Parathyroid adenoma (tissue), 2 donors: ENCODE results near the gene BCAM.
A peak's percentile ranks its signal among the peaks of the same experiment; 100 is the strongest.

Experiments used
- H2AFZ ChIP-seq: fragments of 300-600 bp; sonication (generic); one replicate; pipeline ENCODE4 v1.7.0; 2017; ENCODE audit warnings: antibody characterized with exemption, mild to moderate bottlenecking
- H3K27ac ChIP-seq: fragments of 300-600 bp; sonication (generic); one replicate; pipeline ENCODE4 v1.7.0; 2017
- H3K27me3 ChIP-seq: fragments of 300-600 bp; sonication (generic); one replicate; pipeline ENCODE4 v1.7.0; 2017; ENCODE audit warnings: low read length; ENCODE audit not compliant: control insufficient read depth, insufficient read depth
- H3K36me3 ChIP-seq: fragments of 300-600 bp; sonication (generic); one replicate; pipeline ENCODE4 v1.7.0; 2017; ENCODE audit warnings: low read length; ENCODE audit not compliant: control insufficient read depth, insufficient read depth
- H3K4me1 ChIP-seq: fragments of 300-600 bp; sonication (generic); one replicate; pipeline ENCODE4 v1.7.0; 2017; ENCODE audit warnings: control low read depth
- H3K4me2 ChIP-seq: fragments of 300-600 bp; sonication (generic); one replicate; pipeline ENCODE4 v1.7.0; 2017; ENCODE audit warnings: low read length
- H3K4me3 ChIP-seq: fragments of 300-600 bp; sonication (generic); one replicate; pipeline ENCODE4 v1.7.0; 2017; ENCODE audit warnings: low read depth, low read length
- H3K79me2 ChIP-seq: fragments of 300-600 bp; sonication (generic); one replicate; pipeline ENCODE4 v1.7.0; 2017; ENCODE audit warnings: control low read depth
- H3K9ac ChIP-seq: fragments of 300-600 bp; sonication (generic); one replicate; pipeline ENCODE4 v1.7.0; 2017; ENCODE audit warnings: mild to moderate bottlenecking
- H3K9me3 ChIP-seq: fragments of 300-600 bp; sonication (generic); one replicate; pipeline ENCODE4 v1.7.0; 2017; ENCODE audit warnings: low read length; ENCODE audit not compliant: control insufficient read depth
- CTCF ChIP-seq: fragments of 300-600 bp; sonication (generic); IDR thresholded peaks from one replicate; pipeline ENCODE4 v1.7.0; 2017; ENCODE audit warnings: antibody characterized with exemption, mild to moderate bottlenecking
- donor health status: primary hyperparathyroidism.

Gene BCAM

GRCh38 chr19:44799627-44800346 lies 9.1 kb upstream of the BCAM start:
- Histone ChIP-seq H3K27ac (no peak overlapping the region), H3K9ac (no peak overlapping the region), H3K4me3 (no peak overlapping the region), H3K9me3 (no peaks in the 10 kb centered on the region), H2AFZ (no peak overlapping the region), H3K4me1 (no peaks in the 10 kb centered on the region), H3K4me2 (no peak overlapping the region), H3K36me3 (no peaks in the 10 kb centered on the region), H3K79me2 (no peaks in the 10 kb centered on the region), H3K27me3 (no peaks in the 10 kb centered on the region)
- TF ChIP-seq CTCF, result no peak

- no peaks in the 10 kb centered on the region for H3K27me3 ChIP-seq
- H3K4me3 ChIP-seq, result no peak overlapping the region
- no peaks in the 10 kb centered on the region for H3K36me3 ChIP-seq
- H3K4me1 ChIP-seq, result no peaks in the 10 kb centered on the region
- peak; percentile 97 for TF ChIP-seq CTCF
- no peak overlapping the region for H3K9ac ChIP-seq
- no peak overlapping the region for H3K4me2 ChIP-seq
- H3K79me2 ChIP-seq, result no peaks in the 10 kb centered on the region
- no peaks in the 10 kb centered on the region for H3K9me3 ChIP-seq
- H3K27ac ChIP-seq, result no peak overlapping the region
- H2AFZ ChIP-seq, result peak overlapping the region; percentile 19
These were observed 8.4 kb upstream of the BCAM start for GRCh38 chr19:44800461-44800860.

GRCh38 chr19:44803442-44804428 lies 5.2 kb upstream of the BCAM start:
- H3K36me3 ChIP-seq, result no peaks in the 10 kb centered on the region
- no peak overlapping the region for H3K9ac ChIP-seq
- H3K27ac ChIP-seq, result no peak overlapping the region
- peaks cover 18% of the 10 kb centered on the region for H3K4me1 ChIP-seq
- H3K4me3 ChIP-seq, result no peak overlapping the region
- H3K4me2 ChIP-seq, result no peak overlapping the region
- H3K9me3 ChIP-seq, result no peaks in the 10 kb centered on the region
- no peak for TF ChIP-seq CTCF
- no peak overlapping the region for H2AFZ ChIP-seq
- H3K79me2 ChIP-seq, result no peaks in the 10 kb centered on the region
- no peaks in the 10 kb centered on the region for H3K27me3 ChIP-seq

GRCh38 chr19:44806291-44806690 lies 2.6 kb upstream of the BCAM start:
- Histone ChIP-seq H3K4me3 (no peak overlapping the region), H2AFZ (no peak overlapping the region), H3K4me1 (peaks cover 18% of the 10 kb centered on the region), H3K9me3 (no peaks in the 10 kb centered on the region), H3K27me3 (no peaks in the 10 kb centered on the region), H3K4me2 (no peak overlapping the region), H3K36me3 (no peaks in the 10 kb centered on the region), H3K9ac (no peak overlapping the region), H3K27ac (no peak overlapping the region), H3K79me2 (no peaks in the 10 kb centered on the region)
- TF ChIP-seq CTCF, result no peak
